WI38 (cell line): ENCODE results near the gene PLEKHN1.
"Not testable (repeated sequence)": the region's sequence is repeated elsewhere in the genome, so short reads cannot be mapped to it uniquely, and the experiment has no call there.

Source experiments
- H3K4me3 ChIP-seq: 2 replicates; pipeline ENCODE4 v1.5.1; 2011; ENCODE audit warnings: low read depth, mild to moderate bottlenecking, control low read depth, low read length
- CTCF ChIP-seq: IDR thresholded peaks from 2 replicates; pipeline ENCODE4 v1.5.1; 2012; ENCODE audit warnings: low read depth, mild to moderate bottlenecking, control low read depth, low read length

The PLEKHN1 gene

GRCh38 chr1:1013105-1013921 lies 47.0 kb downstream of the PLEKHN1 start, which contains the start of gene ISG15:
TSS of gene ISG15 (plus strand) at chr1:1013497. CDS start at chr1:1013574, 77 bp downstream.
- TF ChIP-seq CTCF: no peak
- peak within 1 kb of the TSS; percentile 81 for H3K4me3 ChIP-seq

- peak overlapping the region; percentile 81 for H3K4me3 ChIP-seq
- TF ChIP-seq CTCF: no peak
Observed at GRCh38 chr1:1013922-1014648, 47.8 kb downstream of the PLEKHN1 start.

- peak; percentile 37 for TF ChIP-seq CTCF
- peak overlapping the region; percentile 81 for H3K4me3 ChIP-seq
Observed at GRCh38 chr1:1014799-1015681, 48.8 kb downstream of the PLEKHN1 start.

GRCh38 chr1:1017397-1018320 lies 51.4 kb downstream of the PLEKHN1 start:
- not testable (repeated sequence) for H3K4me3 ChIP-seq

- not testable (repeated sequence) for H3K4me3 ChIP-seq
Observed at GRCh38 chr1:1018321-1018685, 52.0 kb downstream of the PLEKHN1 start.

- peak overlapping the region; percentile 40 for H3K4me3 ChIP-seq
- 0 out of 2 replicates have a peak, but pooled peaks have one; percentile 10 for TF ChIP-seq CTCF
Observed at GRCh38 chr1:1019122-1019999, 53.1 kb downstream of the PLEKHN1 start.

- TF ChIP-seq CTCF: no peak
- peak within 1 kb of the TSS; percentile 68 for H3K4me3 ChIP-seq
Observed at GRCh38 chr1:1020000-1020404, 53.7 kb downstream of the PLEKHN1 start, which contains the start of gene AGRN. TSS of gene AGRN (plus strand) at chr1:1020120. CDS start at chr1:1020173, 53 bp downstream.
